CMK (cell line): ENCODE data around the gene C4orf33.

Source experiments
- DNase-seq: peaks from one replicate; pipeline ENCODE4 v3.0.0-alpha.2; 2010; ENCODE audit warnings: low read depth

The C4orf33 gene

GRCh38 chr4:129129143-129129542 is 33.2 kb downstream of the C4orf33 start:
- no peak for DNase-seq

GRCh38 chr4:129131343-129131742 is 35.4 kb downstream of the C4orf33 start:
- DNase-seq = no peak

- DNase-seq = no peak
Measured at GRCh38 chr4:129136433-129136832, 40.5 kb downstream of the C4orf33 start.

GRCh38 chr4:129138810-129139496 is 43.0 kb downstream of the C4orf33 start:
- no peak for DNase-seq

- DNase-seq = no peak
Measured at GRCh38 chr4:129140521-129140920, 44.6 kb downstream of the C4orf33 start.

- no peak for DNase-seq
Measured at GRCh38 chr4:129143359-129143758, 47.4 kb downstream of the C4orf33 start.

- DNase-seq = no peak
Measured at GRCh38 chr4:129144755-129145206, 48.8 kb downstream of the C4orf33 start.

- DNase-seq = no peak
Measured at GRCh38 chr4:129145222-129145730, 49.3 kb downstream of the C4orf33 start.

GRCh38 chr4:129146639-129147038 is 50.7 kb downstream of the C4orf33 start:
- DNase-seq = no peak

- DNase-seq = no peak
Measured at GRCh38 chr4:129148892-129149291, 52.9 kb downstream of the C4orf33 start.

- no peak for DNase-seq
Measured at GRCh38 chr4:129149906-129150305, 54.0 kb downstream of the C4orf33 start.

- DNase-seq = no peak
Measured at GRCh38 chr4:129152350-129152749, 56.4 kb downstream of the C4orf33 start.

GRCh38 chr4:129153700-129154099 is 57.7 kb downstream of the C4orf33 start:
- no peak for DNase-seq

GRCh38 chr4:129162450-129162849 is 66.5 kb downstream of the C4orf33 start:
- DNase-seq = no peak

- no peak for DNase-seq
Measured at GRCh38 chr4:129163427-129163826, 67.5 kb downstream of the C4orf33 start.

- no peak for DNase-seq
Measured at GRCh38 chr4:129164243-129164642, 68.3 kb downstream of the C4orf33 start.
